ENCODE data around the gene WWOX. TPM values are rescaled to one million over a fixed set of nuclear protein-coding genes. Genes with fewer than 3 reads are reported as not detected.

The WWOX gene
- total and polyA plus RNA-seq, 2 donors (not counting 3 experiments of a cell fraction or from before 2014, with no cell fraction given), result 6.2 to 12.5 TPM

GRCh38 chr16:78434401-78434800 lies 334.9 kb downstream of the WWOX start:
- Histone ChIP-seq H3K4me3 (replicated peaks in 1 of 3; ENCODE audit: insufficient read depth in 1 of 3, low read depth in 1 of 3, low read length in 3 of 3) (no peak overlapping the region), H3K4me1 (ENCODE audit: control insufficient read depth, extremely low read depth, insufficient read depth, low read length) (no peaks in the 10 kb centered on the region), H3K9me1 (replicated peaks; ENCODE audit: control insufficient read depth, extremely low read depth, insufficient read depth, low read length) (no peaks in the 10 kb centered on the region), H3K79me2 (ENCODE audit: control insufficient read depth, insufficient read depth, low read length) (no peaks in the 10 kb centered on the region), H3K27ac (ENCODE audit: insufficient read depth, low read depth, low read length) (no peak overlapping the region), H3K27me3 (ENCODE audit: control insufficient read depth in 2 of 2, insufficient read depth in 2 of 2, low read length in 2 of 2) (no peaks in the 10 kb centered on the region), H3K9ac (replicated peaks; ENCODE audit: extremely low read depth, insufficient read depth, low read length) (no peak overlapping the region), H4K20me1 (replicated peaks; ENCODE audit: control insufficient read depth, extremely low read depth, insufficient read depth, low read length) (no peaks in the 10 kb centered on the region), H3K9me3 (replicated peaks; ENCODE audit: control insufficient read depth, insufficient read depth, low read length) (peaks cover 2% of the 10 kb centered on the region), H3K36me3 (ENCODE audit: control insufficient read depth in 2 of 2, extremely low read depth in 1 of 2, insufficient read depth in 2 of 2, low read length in 2 of 2) (no peaks in the 10 kb centered on the region), H2AFZ (ENCODE audit: low read depth, low read length) (no peak overlapping the region), H3K4me2 (ENCODE audit: insufficient read depth, low read length) (no peak overlapping the region)
- POLR2A ChIA-PET, result no interaction called here
- TF ChIP-seq JUN (IDR thresholded peaks at IDR 0.05; ENCODE audit: borderline replicate concordance, insufficient read depth, insufficient read length, low read depth), result no peak
- no peak for TF ChIP-seq MAX (IDR thresholded peaks at IDR 0.05; ENCODE audit: insufficient read depth, insufficient read length)
- no peak for TF ChIP-seq FOS (IDR thresholded peaks at IDR 0.05; ENCODE audit: borderline replicate concordance, insufficient read depth, low read length)
- TF ChIP-seq GATA2 (IDR thresholded peaks at IDR 0.05; ENCODE audit: insufficient read depth, insufficient read length, low read depth, low read length), result no peak
- no peak for TF ChIP-seq CTCF (IDR thresholded peaks at IDR 0.05; ENCODE audit: extremely low read depth in 1 of 2, insufficient read depth in 1 of 2, low read depth in 1 of 2, low read length in 2 of 2)
- TF ChIP-seq POLR2A (IDR thresholded peaks at IDR 0.05; ENCODE audit: low read depth, low read length), result no peak
- no peak for TF ChIP-seq POLR2AphosphoS5 (IDR thresholded peaks at IDR 0.05; ENCODE audit: insufficient read depth, low read depth, low read length)
- no peak for TF ChIP-seq EZH2 (IDR thresholded peaks at IDR 0.05; ENCODE audit: borderline replicate concordance, low read depth, low read length, severe bottlenecking)
- TF ChIP-seq MYC (IDR thresholded peaks at IDR 0.05; ENCODE audit: low read depth, low read length), result no peak
- no TSS peak for BruUV-seq (replicated peaks)
- FAIRE-seq, result no peak
- dilution Hi-C loops (cut with MboI; ENCODE audit: extremely low pct_ligation_motif_present, low sequenced_read_pairs) (no loop called here), intact Hi-C loops (cut with micrococcal nuclease) (no loop called here)
- no peak for DNase-seq (ENCODE audit: low read depth, low spot score)
- CTCF ChIA-PET, result interaction anchor here (0.7 kb wide), 1 partner anchor 16 kb away, joined by 3 read pairs; no protein-coding TSS in a partner anchor
